Motor neuron (in vitro differentiated cells): ENCODE data around the gene SMIM10L2A. TPM values are rescaled to one million over a fixed set of nuclear protein-coding genes. Genes with fewer than 3 reads are reported as not detected.
A peak's percentile ranks its signal among the peaks of the same experiment; 100 is the strongest.
"Not testable (repeated sequence)": the region's sequence is repeated elsewhere in the genome, so short reads cannot be mapped to it uniquely, and the experiment has no call there.

Experiments
- ATAC-seq, 8 experiments: fragments of 200-7000 bp; cut with Tn5 transposase; replicated peaks in 6 of 8; 2 replicates each; pipeline ENCODE4 v1.8.0; 2021; ENCODE audit warnings: mild to moderate bottlenecking in 8 of 8, moderate library complexity in 8 of 8
- H3K27ac ChIP-seq, 2 donors: fragments of 250-450 bp; sonication (Bioruptor Pico); 2 replicates each; pipeline ENCODE4 v1.9.0; 2021; ENCODE audit warnings: antibody characterized with exemption in 2 of 2, mild to moderate bottlenecking in 2 of 2, moderate library complexity in 1 of 2
- H3K4me1 ChIP-seq, 2 donors: fragments of 250-450 bp; sonication (Bioruptor Pico); replicated peaks in 1 of 2; 2 replicates each; pipeline ENCODE4 v1.6.1; 2021; ENCODE audit warnings: antibody characterized with exemption in 2 of 2, mild to moderate bottlenecking in 2 of 2, moderate library complexity in 1 of 2
- H3K4me3 ChIP-seq, 5 donors: fragments of 250-450 bp; sonication (Bioruptor Pico); 2 replicates each; pipeline ENCODE4 v1.9.0; 2021; ENCODE audit warnings: antibody characterized with exemption in 5 of 5, mild to moderate bottlenecking in 5 of 5, moderate library complexity in 4 of 5
- WGBS, 10 experiments: fragments of 450-650 bp; shearing (Covaris generic); methylation state at CpG; one replicate each; pipeline ENCODE4 v1.0.0; 2022; 5-methylcytosine and 5-hydroxymethylcytosine counted together
- in situ Hi-C, 9 experiments: fragments of 400-800 bp; cut with MboI; loops; one replicate each; pipeline ENCODE4 v1.15.0; 2021; ENCODE audit warnings: low sequenced_read_pairs in 9 of 9, low pct_unique_long_range_greater_than_20kb in 2 of 9; ENCODE audit not compliant: unreplicated experiment in 9 of 9
- total RNA-seq, 8 experiments: library from RNA; unstranded; fragments of 300-600 nt; gene quantifications; 2 replicates each; pipeline versions ENCODE4 v1.2.3 to v1.2.4, GENCODE V29; 2022

The SMIM10L2A gene
- total RNA-seq, 8 experiments from 2014 or later = 0.10 to 17.9 (median 5.4) TPM

DNA sequence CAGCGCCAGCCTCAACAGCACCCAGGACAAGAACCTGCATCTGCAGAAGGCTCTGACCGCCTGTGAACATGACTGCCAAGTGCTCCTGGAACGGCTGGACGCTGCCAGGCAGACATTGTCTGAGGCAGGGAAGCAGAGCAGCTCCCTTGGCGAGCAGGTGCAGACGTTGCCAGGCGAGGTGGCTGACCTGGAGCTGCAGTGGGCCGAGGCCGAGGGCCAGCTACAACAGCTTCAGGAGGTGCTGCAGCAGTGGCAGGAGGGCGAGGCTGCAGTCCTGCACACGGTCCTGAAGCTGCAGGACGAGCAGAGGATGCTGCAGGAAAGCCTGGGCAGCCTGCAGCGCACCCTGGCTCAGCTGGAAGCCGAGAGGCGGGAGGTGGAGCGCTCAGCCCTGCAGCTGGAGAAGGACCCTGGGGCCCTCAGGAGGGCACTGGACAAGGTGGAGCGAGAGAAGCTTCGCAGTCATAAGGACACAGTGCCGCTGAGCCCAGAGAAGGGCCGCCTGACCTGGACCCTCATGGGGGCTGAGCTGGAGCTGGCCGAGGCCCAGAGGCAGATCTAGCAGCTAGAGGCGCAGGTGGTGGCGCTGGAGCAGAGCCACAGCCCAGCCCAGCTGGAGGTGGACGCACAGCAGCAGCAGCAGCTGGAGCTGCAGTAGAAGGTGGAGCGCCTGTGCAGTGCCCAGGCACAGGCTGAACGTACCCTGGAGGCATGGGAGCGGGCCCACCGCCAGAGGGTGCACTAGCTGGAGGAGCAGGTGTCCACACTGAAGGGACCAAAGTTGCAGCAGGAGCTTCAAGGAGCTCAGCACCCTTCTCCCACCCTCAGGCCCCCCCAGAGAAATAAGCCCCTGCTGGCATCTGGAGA, 16.4 kb downstream of the SMIM10L2A start:
- 66 to 100% methylated on average over 1 to 17 of the region's 28 CpGs; no CpG with 5 or more reads in 8 of the 10 experiments for WGBS, 10 experiments
- Histone ChIP-seq H3K4me3 (no peak overlapping the region), H3K4me1 (no peaks in the 10 kb centered on the region), H3K27ac (no peak overlapping the region)
- ATAC-seq = peak in 1 of 8 experiments; percentile 32
- in situ Hi-C loops = no loop called here

- Histone ChIP-seq H3K27ac (no peak overlapping the region), H3K4me1 (no peaks in the 10 kb centered on the region), H3K4me3 (no peak overlapping the region)
- in situ Hi-C loops = no loop called here
- 17% methylated on average over 1 of the region's 7 CpGs; no CpG with 5 or more reads in 9 of the 10 experiments for WGBS, 10 experiments
- ATAC-seq = no peak
These were observed 16.9 kb downstream of the SMIM10L2A start for GRCh38 chrX:135438734-135439043.

DNA sequence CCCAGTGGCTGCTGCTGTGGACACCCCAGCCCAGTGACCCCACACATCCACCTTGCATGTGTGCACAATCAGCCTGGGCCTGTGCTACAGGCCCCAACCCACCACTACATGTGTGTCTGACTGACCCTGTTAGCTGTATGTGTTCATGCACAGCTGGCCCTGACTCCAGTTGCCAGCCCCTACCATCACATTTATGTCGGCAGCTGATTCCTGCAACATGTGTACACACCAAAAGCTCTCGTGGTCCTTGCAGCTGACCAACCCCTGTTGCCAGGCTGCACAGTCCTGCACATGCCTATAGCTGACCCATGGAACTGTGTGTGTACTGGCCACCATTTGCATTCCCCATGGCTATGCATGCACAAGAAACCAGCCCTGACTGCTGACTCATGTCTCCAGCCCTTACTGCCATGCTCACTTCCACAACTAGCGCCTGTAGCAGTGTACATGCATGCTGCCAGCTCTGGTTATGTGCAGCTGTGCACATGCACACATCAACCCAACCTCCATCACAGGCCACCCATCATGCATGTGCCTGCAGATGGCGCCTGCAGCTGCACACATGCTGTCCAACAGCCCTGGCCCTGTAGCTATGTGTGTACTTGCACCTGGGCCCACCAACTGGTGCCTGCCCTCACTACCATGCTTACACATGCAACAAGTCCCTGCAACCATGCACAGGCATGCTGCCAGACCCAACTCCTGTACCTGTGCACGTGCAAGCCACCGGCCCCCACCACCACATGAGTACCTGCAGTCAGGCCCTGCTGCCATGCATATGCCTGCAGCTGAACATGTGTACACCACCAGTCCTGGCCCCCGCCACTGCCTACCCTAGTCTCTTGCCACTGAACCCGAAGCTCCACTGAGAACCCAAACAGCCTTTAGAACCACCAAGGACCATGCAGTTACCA, 28.1 kb downstream of the SMIM10L2A start:
- peak in 3 of 8 experiments; percentile 59 to 96 (median 90) for ATAC-seq
- in situ Hi-C loops = loop anchor here in 1 of 9 experiments (25.0 kb wide), 1 partner anchor 88 kb away; no protein-coding TSS in a partner anchor
- 0 to 27% (median 20%) methylated on average over 1 to 3 of the region's 8 CpGs; no CpG with 5 or more reads in 7 of the 10 experiments for WGBS, 10 experiments
- Histone ChIP-seq H3K4me1 (no peaks in the 10 kb centered on the region), H3K4me3 (no peak overlapping the region), H3K27ac (no peak overlapping the region)

DNA sequence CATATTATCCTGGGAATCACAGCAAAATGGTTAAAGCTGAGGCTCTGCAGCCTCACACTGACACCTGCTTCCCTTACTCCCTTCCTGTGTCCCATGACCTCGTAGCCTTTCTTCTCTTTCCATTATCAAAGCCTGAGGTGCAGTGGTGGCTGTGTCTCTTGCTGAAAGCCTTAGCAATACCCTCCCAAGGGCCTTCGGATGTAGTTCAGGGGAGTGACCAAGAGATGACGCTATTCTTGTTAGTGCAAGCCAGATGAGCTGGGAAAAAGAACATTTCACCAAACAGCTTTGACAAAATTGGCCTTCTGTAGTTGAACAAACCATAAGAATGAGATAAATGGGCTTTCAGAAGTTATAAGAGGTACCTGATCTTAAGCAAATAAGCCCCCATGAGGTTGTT, 31.6 kb downstream of the SMIM10L2A start:
- Histone ChIP-seq H3K27ac (no peak overlapping the region), H3K4me3 (no peak overlapping the region), H3K4me1 (no peaks in the 10 kb centered on the region)
- ATAC-seq = no peak
- WGBS, 10 experiments = 27% methylated on average over 2 to 3 of the region's 3 CpGs; no CpG with 5 or more reads in 8 of the 10 experiments
- in situ Hi-C loops = loop anchor here in 1 of 9 experiments (25.0 kb wide), 1 partner anchor 91 kb away; no protein-coding TSS in a partner anchor

- in situ Hi-C loops = loop anchor here in 1 of 9 experiments (25.0 kb wide), 1 partner anchor 93 kb away; no protein-coding TSS in a partner anchor
- H3K4me1 ChIP-seq = no peaks in the 10 kb centered on the region
- WGBS, 10 experiments = 10 to 65% (median 34%) methylated on average over 2 to 3 of the region's 4 CpGs; no CpG with 5 or more reads in 6 of the 10 experiments
- no peak overlapping the region for H3K27ac ChIP-seq
- ATAC-seq = no peak
- H3K4me3 ChIP-seq = no peak overlapping the region
These were observed 33.1 kb downstream of the SMIM10L2A start for GRCh38 chrX:135454816-135455215.

DNA sequence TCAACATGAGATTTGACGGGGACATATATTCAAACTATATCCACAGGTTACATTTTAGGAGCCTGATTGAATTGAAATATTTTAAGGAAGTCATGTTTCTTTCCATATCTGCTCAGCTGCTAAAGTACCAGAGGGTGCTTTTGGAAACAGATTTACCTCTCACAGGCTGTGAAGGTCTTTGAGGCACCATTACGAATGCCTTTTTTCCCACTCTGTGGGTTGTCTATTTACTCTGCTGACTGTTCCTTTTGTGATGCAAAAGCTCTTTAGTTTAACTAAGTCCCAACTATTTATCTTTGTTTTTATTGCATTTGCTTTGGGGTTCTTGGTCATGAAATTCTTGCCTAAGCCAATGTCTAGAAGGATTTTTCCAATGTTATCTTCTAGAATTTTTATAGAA, 40.0 kb downstream of the SMIM10L2A start:
- not testable (repeated sequence) for ATAC-seq, H3K27ac ChIP-seq, H3K4me3 ChIP-seq, H3K4me1 ChIP-seq
- WGBS, 10 experiments = 0 to 57% (median 35%) methylated on average over 1 to 2 of the region's 2 CpGs; no CpG with 5 or more reads in 6 of the 10 experiments
- in situ Hi-C loops = loop anchor here in 1 of 9 experiments (25.0 kb wide), 1 partner anchor 99 kb away; no protein-coding TSS in a partner anchor

- Histone ChIP-seq H3K4me3 (no peak overlapping the region), H3K27ac (no peak overlapping the region), H3K4me1 (no peaks in the 10 kb centered on the region)
- WGBS, 10 experiments = 20 to 44% methylated on average over 1 of the region's 2 CpGs; no CpG with 5 or more reads in 8 of the 10 experiments
- peak in 2 of 8 experiments; percentile 25 to 43 for ATAC-seq
- in situ Hi-C loops = loop anchor here in 1 of 9 experiments (25.0 kb wide), 1 partner anchor 102 kb away; no protein-coding TSS in a partner anchor
These were observed 42.2 kb downstream of the SMIM10L2A start for GRCh38 chrX:135463937-135464336.

DNA sequence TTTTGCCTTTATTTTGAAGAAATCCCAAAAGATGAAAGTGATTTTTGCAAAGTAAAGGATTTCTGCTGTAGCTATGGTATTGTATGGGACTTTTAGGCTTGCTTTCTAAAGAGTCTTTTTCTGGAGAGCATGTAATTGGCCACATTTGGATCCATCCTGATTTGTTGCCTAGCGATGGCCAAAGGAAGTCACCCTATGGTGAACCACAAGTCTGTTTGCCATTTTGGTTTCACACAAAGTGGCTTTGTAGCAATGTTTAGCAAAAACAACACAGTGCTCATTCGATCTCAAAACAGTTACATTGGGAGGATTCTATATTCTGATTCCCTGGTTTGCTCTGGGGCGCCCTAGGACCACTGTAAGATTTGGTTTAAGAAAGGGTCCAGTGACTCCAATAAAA, 54.6 kb downstream of the SMIM10L2A start:
- no peak overlapping the region for H3K4me3 ChIP-seq
- in situ Hi-C loops = loop anchor here in 1 of 9 experiments (25.0 kb wide), 1 partner anchor 161 kb away; no protein-coding TSS in a partner anchor
- no peak for ATAC-seq
- no peaks in the 10 kb centered on the region for H3K4me1 ChIP-seq
- 52 to 100% methylated on average over 1 to 2 of the region's 3 CpGs; no CpG with 5 or more reads in 8 of the 10 experiments for WGBS, 10 experiments
- no peak overlapping the region for H3K27ac ChIP-seq

GRCh38 chrX:135477576-135477975, 55.8 kb downstream of the SMIM10L2A start:
- no peaks in the 10 kb centered on the region for H3K4me1 ChIP-seq
- in situ Hi-C loops = loop anchor here in 1 of 9 experiments (25.0 kb wide), 1 partner anchor 160 kb away; no protein-coding TSS in a partner anchor
- WGBS, 10 experiments = 0 to 23% (median 10%) methylated on average over 1 to 2 of the region's 3 CpGs; no CpG with 5 or more reads in 6 of the 10 experiments
- H3K4me3 ChIP-seq = no peak overlapping the region
- ATAC-seq = peak; percentile 40 to 80 (median 66)
- no peak overlapping the region for H3K27ac ChIP-seq

Other genes starting within 250 kb of the SMIM10L2A start
- not detected for gene ETDA, start 169.9 kb upstream of the SMIM10L2A start, total RNA-seq
- not detected for gene ETDC, start 112.5 kb upstream of the SMIM10L2A start, total RNA-seq
- 10 to 100 TPM in 1 of 8 experiments, 1 to 10 TPM in 7; 4.5 to 11.7 (median 7.9) TPM for gene ZNF75D, start 77.8 kb upstream of the SMIM10L2A start, total RNA-seq
- 10 to 100 TPM in 4 of 8 experiments, 1 to 10 TPM in 4; 5.6 to 16.5 (median 9.3) TPM for gene ZNF449, start 77.1 kb upstream of the SMIM10L2A start, total RNA-seq
- gene INTS6L, start 98.7 kb downstream of the SMIM10L2A start, total RNA-seq = 10 to 100 TPM in 6 of 8 experiments, 1 to 10 TPM in 2; 8.5 to 17.4 (median 12.1) TPM